HepG2 (cell line): ENCODE measurements around the gene PLEKHN1. TPM values are rescaled to one million over a fixed set of nuclear protein-coding genes. Genes with fewer than 3 reads are reported as not detected.

Source experiments
- ATAC-seq: fragments of 200-7000 bp; cut with Tn5 transposase; 3 replicates; pipeline ENCODE4 v1.9.1; 2020; ENCODE audit warnings: mild to moderate bottlenecking, moderate library complexity
- BruUV-seq: library from RNA; stranded (reverse); fragments of 400-500 nt; replicated peaks from 2 replicates; lab custom pipeline; 2021; lab: Mats Ljungman, UMichigan
- CTCF ChIA-PET: fragments of 300-600 bp; formaldehyde crosslinking; extraction: SDS; loops from one replicate; lab custom pipeline; 2021; ENCODE audit warnings: low total read pairs, inconsistent platforms, low intra/inter-chr PET ratio; lab: Yijun Ruan, JAX
- POLR2A ChIA-PET: fragments of 350-600 bp; sonication (Branson Sonifier 250); formaldehyde crosslinking; loops from one replicate; lab custom pipeline; 2020; ENCODE audit warnings: antibody characterized with exemption, inconsistent platforms; lab: Yijun Ruan, JAX
- DNase-seq: peaks from one replicate; pipeline ENCODE4 v3.0.0-alpha.2; 2015; ENCODE audit warnings: low spot score
- FAIRE-seq: peaks from 3 replicates; lab custom pipeline; 2011; peaks lifted over from hg19 to GRCh38; lab: Jason Lieb, UNC
- H2AFZ ChIP-seq: one replicate; pipeline ENCODE4 v1.6.1; 2011; ENCODE audit warnings: low read length, inconsistent platforms
- H3K27ac ChIP-seq: fragments of 300-600 bp; 3 replicates; pipeline ENCODE4 v1.8.0; 2011; ENCODE audit warnings: mixed run types, mild to moderate bottlenecking, mixed read lengths, low read length, inconsistent platforms; ENCODE audit not compliant: insufficient read depth; ENCODE audit errors: extremely low read length
- H3K27me3 ChIP-seq, 2 experiments: fragments of 200-600 bp in 1 of 2; 2 replicates in 1 of 2; 3 replicates in 1 of 2; pipeline versions ENCODE4 v1.6.0 to v1.8.0; 2011; ENCODE audit warnings: low read length in 2 of 2, mild to moderate bottlenecking in 2 of 2, moderate library complexity in 2 of 2, inconsistent platforms in 1 of 2; ENCODE audit not compliant: insufficient read depth in 2 of 2, control insufficient read depth in 1 of 2
- H3K36me3 ChIP-seq, 2 experiments: fragments of 200-600 bp in 1 of 2; replicated peaks in 1 of 2; 2 replicates in 1 of 2; 3 replicates in 1 of 2; pipeline versions ENCODE4 v1.5.1 to v1.8.0; 2011; ENCODE audit warnings: low read length in 2 of 2, inconsistent platforms in 1 of 2; ENCODE audit not compliant: insufficient read depth in 2 of 2, control insufficient read depth in 1 of 2
- H3K4me1 ChIP-seq: 2 replicates; pipeline ENCODE4 v1.5.1; 2012; ENCODE audit warnings: low read length, inconsistent platforms; ENCODE audit not compliant: insufficient read depth
- H3K4me2 ChIP-seq: 2 replicates; pipeline ENCODE4 v1.6.0; 2011; ENCODE audit warnings: low read depth, low read length, inconsistent platforms
- H3K4me3 ChIP-seq, 3 experiments: fragments of 200-600 bp in 1 of 3; sonication (generic), shearing (Covaris generic) in 1 of 3; replicated peaks in 1 of 3; 2 replicates each; pipeline ENCODE4 v1.5.1; 2011 to 2016; ENCODE audit warnings: low read length in 3 of 3, inconsistent platforms in 2 of 3, low read depth in 2 of 3, mild to moderate bottlenecking in 2 of 3, control low read depth in 1 of 3, mixed read lengths in 1 of 3; ENCODE audit not compliant: insufficient read depth in 1 of 3
- H3K79me2 ChIP-seq: one replicate; pipeline ENCODE4 v1.6.1; 2011; ENCODE audit warnings: low read length, inconsistent platforms; ENCODE audit not compliant: insufficient read depth
- H3K9ac ChIP-seq: 2 replicates; pipeline ENCODE4 v1.6.0; 2011; ENCODE audit warnings: mild to moderate bottlenecking, low read depth, low read length, inconsistent platforms; ENCODE audit not compliant: insufficient read depth
- H3K9me3 ChIP-seq: 2 replicates; pipeline ENCODE4 v1.5.1; 2012; ENCODE audit warnings: mild to moderate bottlenecking, low read length
- H4K20me1 ChIP-seq: 2 replicates; pipeline ENCODE4 v1.6.0; 2011; ENCODE audit warnings: inconsistent platforms, mild to moderate bottlenecking, low read length, moderate library complexity; ENCODE audit not compliant: insufficient read depth
- FOXA3 ChIP-seq: IDR thresholded peaks from 2 replicates; pipeline ENCODE4 v1.6.1; 2016; ENCODE audit warnings: missing genetic modification reagents, missing compliant biosample characterization
- RBFOX2 ChIP-seq: fragments of 200-400 bp; formaldehyde crosslinking; IDR thresholded peaks from 2 replicates; pipeline ENCODE4 v1.6.1; 2017; ENCODE audit warnings: low read depth, mild to moderate bottlenecking, low read length
- ZBTB4 ChIP-seq: sonication (generic); formaldehyde crosslinking; IDR thresholded peaks from 2 replicates; pipeline ENCODE4 v1.4.0; 2020; ENCODE audit warnings: missing genetic modification reagents, mild to moderate bottlenecking, borderline replicate concordance
- ZFP91 ChIP-seq: sonication (generic); formaldehyde crosslinking; IDR thresholded peaks from 2 replicates; pipeline ENCODE4 v1.9.0; 2022; ENCODE audit warnings: missing genetic modification reagents, mild to moderate bottlenecking, borderline replicate concordance
- ZNF17 ChIP-seq: sonication (generic); formaldehyde crosslinking; IDR thresholded peaks from 2 replicates; pipeline ENCODE4 v1.5.0; 2020; ENCODE audit warnings: mild to moderate bottlenecking, missing genetic modification reagents
- ZSCAN12 ChIP-seq: sonication (generic); formaldehyde crosslinking; IDR thresholded peaks from 2 replicates; pipeline ENCODE4 v1.9.0; 2021; ENCODE audit warnings: mild to moderate bottlenecking, missing genetic modification reagents
- WGBS: methylation state at CpG from one replicate; pipeline ENCODE4 v1.1.6; 2017; ENCODE audit warnings: low lambda C conversion rate; 5-methylcytosine and 5-hydroxymethylcytosine counted together
- in situ Hi-C: cut with HindIII; loops from 2 replicates; pipeline ENCODE4 v1.10.0; 2017; ENCODE audit warnings: low pct_unique_long_range_greater_than_20kb; ENCODE audit not compliant: extremely low pct_ligation_motif_present
- intact Hi-C: fragments of 100-400 bp; cut with micrococcal nuclease; formaldehyde crosslinking; loops from one replicate; pipeline ENCODE4 v1.10.0; 2022; ENCODE audit not compliant: unreplicated experiment
- polyA plus RNA-seq, 8 experiments: library from polyadenylated mRNA; depleted of rRNA in 3 of 8; stranded (reverse) in 7 of 8; unstranded in 1 of 8; fragments of >200 nt; fragmentation: Illumina TruSeq in 4 of 8; extraction: Trizol in 4 of 8; gene quantifications; 2 replicates each; pipeline versions ENCODE4 v1.2.1 to v1.2.3, GENCODE V29; 2011 to 2016; ENCODE audit warnings: low read depth in 4 of 8, missing spikeins in 1 of 8, mixed read lengths in 1 of 8; ENCODE audit not compliant: insufficient read depth in 1 of 8
- total RNA-seq, 5 experiments: library from RNA; depleted of rRNA; stranded (reverse); fragments of >200 nt; fragmentation: Illumina TruSeq; extraction: Trizol; gene quantifications; 2 replicates each; pipeline ENCODE4 v1.2.3, GENCODE V29; 2016; ENCODE audit warnings: low read depth in 1 of 5

Gene PLEKHN1
- total and polyA plus RNA-seq, 2 of the 13 experiments (the other 11 are each of a cell fraction or from before 2014, with no cell fraction given): 0.42 to 0.58 TPM

- ATAC-seq: no peak
- Histone ChIP-seq H3K79me2 (peaks cover 23% of the 10 kb centered on the region), H3K9ac (0 out of 2 replicates have a peak overlapping the region, but pooled peaks have one; percentile 2), H3K4me1 (peaks cover 50% of the 10 kb centered on the region), H3K4me3 (no peak overlapping the region), H3K36me3 (peaks cover 4 to 20% of the 10 kb centered on the region in 2 experiments; a peak in 4 of 5 replicates), H3K9me3 (no peaks in the 10 kb centered on the region), H3K27me3 (no peaks in the 10 kb centered on the region), H4K20me1 (peaks cover 31% of the 10 kb centered on the region; the same call in 1 of the 2 replicates), H3K27ac (no peak overlapping the region), H2AFZ (no peak overlapping the region), H3K4me2 (peak overlapping the region; percentile 27; the same call in 1 of the 2 replicates)
- no TSS peak for BruUV-seq
- in situ Hi-C loops: loop anchor here (5.0 kb wide), 1 partner anchor 34 kb away; no protein-coding TSS in a partner anchor
- intact Hi-C loops: no loop called here
- FAIRE-seq: no peak
- TF ChIP-seq RBFOX2: peak; percentile 48; the same call in 1 of the 2 replicates
- no peak for TF ChIP-seq ZSCAN12 (CRISPR knock-in tag)
- 0 out of 2 replicates have a peak, but pooled peaks have one; percentile 22 for TF ChIP-seq ZFP91 (CRISPR knock-in tag)
- CTCF ChIA-PET: no interaction called here
- DNase-seq: no peak
- POLR2A ChIA-PET: interaction anchor here (0.8 to 1.6 kb wide), 4 partner anchors 14 to 40 kb away, joined by 3 to 5 read pairs (median 3); no protein-coding TSS in a partner anchor
- WGBS: 78% methylated on average over 11 of the region's 13 CpGs
Observed at GRCh38 chr1:1023700-1024099, 57.4 kb downstream of the PLEKHN1 start.

GRCh38 chr1:1024149-1024770, 58.0 kb downstream of the PLEKHN1 start:
- FAIRE-seq (no peak), DNase-seq (no peak), ATAC-seq (no peak)
- Histone ChIP-seq H3K9me3 (no peaks in the 10 kb centered on the region), H3K79me2 (peaks cover 23% of the 10 kb centered on the region), H3K27me3 (no peaks in the 10 kb centered on the region), H3K4me2 (peak overlapping the region; percentile 27; the same call in 1 of the 2 replicates), H2AFZ (no peak overlapping the region), H4K20me1 (peaks cover 31% of the 10 kb centered on the region; the same call in 1 of the 2 replicates), H3K36me3 (peaks cover 4 to 20% of the 10 kb centered on the region in 2 experiments; a peak in 4 of 5 replicates), H3K27ac (no peak overlapping the region), H3K9ac (0 out of 2 replicates have a peak overlapping the region, but pooled peaks have one; percentile 2), H3K4me3 (no peak overlapping the region), H3K4me1 (peaks cover 45% of the 10 kb centered on the region)
- ChIA-PET POLR2A (interaction anchor here (0.8 to 1.6 kb wide), 4 partner anchors 14 to 40 kb away, joined by 3 to 5 read pairs (median 3); no protein-coding TSS in a partner anchor), CTCF (no interaction called here)
- intact Hi-C loops: no loop called here
- in situ Hi-C loops: loop anchor here (5.0 kb wide), 1 partner anchor 33 kb away; no protein-coding TSS in a partner anchor
- TF ChIP-seq FOXA3 (0 out of 2 replicates have a peak, but pooled peaks have one; percentile 11), ZBTB4 (CRISPR knock-in tag) (no peak), ZNF17 (CRISPR knock-in tag) (0 out of 2 replicates have a peak, but pooled peaks have one; percentile 36)
- BruUV-seq: no TSS peak
- WGBS: 90% methylated on average over 2 of the region's 9 CpGs
